Mammary epithelial cell (primary cell): ENCODE measurements around the gene ATP6V0A4.

Source experiments
- EZH2 ChIP-seq: IDR thresholded peaks from 2 replicates; pipeline ENCODE4 v1.6.1; 2012; ENCODE audit warnings: low read length, inconsistent platforms, borderline replicate concordance
- TF ChIP-seq, protein P1 (sequence below), 2 donors: IDR thresholded peaks in 1 of 2; conservative IDR thresholded peaks in 1 of 2; 2 replicates each; pipeline ENCODE4 v1.5.1; 2011 to 2012; ENCODE audit warnings: inconsistent platforms in 2 of 2, low read length in 2 of 2, mild to moderate bottlenecking in 2 of 2, control low read depth in 1 of 2, low read depth in 1 of 2; ENCODE audit not compliant: insufficient read depth in 1 of 2; ENCODE audit errors: extremely low read depth in 1 of 2

DNA sequence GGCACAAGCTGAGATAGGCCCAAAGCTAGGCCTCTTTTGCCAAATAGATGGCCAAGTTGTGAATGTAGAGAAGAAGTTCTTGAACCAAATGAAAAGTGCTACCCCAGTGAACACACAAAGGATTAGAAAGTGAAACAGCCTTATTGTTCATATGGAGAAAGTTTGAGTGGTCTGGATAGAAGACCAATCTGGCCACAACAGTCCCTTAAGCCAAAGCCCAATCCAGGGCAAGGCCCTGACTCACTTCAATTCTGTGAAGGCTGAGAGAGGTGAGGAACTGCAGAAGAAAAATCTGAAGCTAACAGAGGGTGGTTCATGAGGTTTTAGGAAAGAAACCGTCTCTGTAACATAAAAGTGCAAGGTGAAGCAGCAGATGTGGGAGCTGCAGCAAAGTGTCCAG, 18.7 kb upstream of the ATP6V0A4 start:
- no peak for TF ChIP-seq EZH2
- TF ChIP-seq, protein P1, sequence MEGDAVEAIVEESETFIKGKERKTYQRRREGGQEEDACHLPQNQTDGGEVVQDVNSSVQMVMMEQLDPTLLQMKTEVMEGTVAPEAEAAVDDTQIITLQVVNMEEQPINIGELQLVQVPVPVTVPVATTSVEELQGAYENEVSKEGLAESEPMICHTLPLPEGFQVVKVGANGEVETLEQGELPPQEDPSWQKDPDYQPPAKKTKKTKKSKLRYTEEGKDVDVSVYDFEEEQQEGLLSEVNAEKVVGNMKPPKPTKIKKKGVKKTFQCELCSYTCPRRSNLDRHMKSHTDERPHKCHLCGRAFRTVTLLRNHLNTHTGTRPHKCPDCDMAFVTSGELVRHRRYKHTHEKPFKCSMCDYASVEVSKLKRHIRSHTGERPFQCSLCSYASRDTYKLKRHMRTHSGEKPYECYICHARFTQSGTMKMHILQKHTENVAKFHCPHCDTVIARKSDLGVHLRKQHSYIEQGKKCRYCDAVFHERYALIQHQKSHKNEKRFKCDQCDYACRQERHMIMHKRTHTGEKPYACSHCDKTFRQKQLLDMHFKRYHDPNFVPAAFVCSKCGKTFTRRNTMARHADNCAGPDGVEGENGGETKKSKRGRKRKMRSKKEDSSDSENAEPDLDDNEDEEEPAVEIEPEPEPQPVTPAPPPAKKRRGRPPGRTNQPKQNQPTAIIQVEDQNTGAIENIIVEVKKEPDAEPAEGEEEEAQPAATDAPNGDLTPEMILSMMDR (conservative IDR thresholded peaks at IDR 0.05 in 1 of 2, IDR thresholded peaks at IDR 0.05 in 1 of 2; ENCODE audit: extremely low read depth in 1 of 2, insufficient read depth in 1 of 2, low read depth in 1 of 2, low read length in 2 of 2) = no peak
